Measurements from ENCODE around the gene TBCD. TPM values are rescaled to one million over a fixed set of nuclear protein-coding genes. Genes with fewer than 3 reads are reported as not detected.

TBCD gene
- total RNA-seq, 1 donor from 2014 or later = 156 TPM

- Histone ChIP-seq H3K4me1 (no peaks in the 10 kb centered on the region), H3K27me3 (no peaks in the 10 kb centered on the region), H3K4me3 (no peak overlapping the region), H3K36me3 (no peaks in the 10 kb centered on the region), H3K9me3 (no peaks in the 10 kb centered on the region), H3K27ac (no peak overlapping the region)
- TF ChIP-seq CTCF (IDR thresholded peaks at IDR 0.05) = no peak
- intact Hi-C loops (cut with DNase I) = no loop called here
- DNase-seq (ENCODE audit: low spot score in 2 of 2) = no peak
Observed at GRCh38 chr17:82862737-82863382, 111.0 kb downstream of the TBCD start.

GRCh38 chr17:82863383-82863940, 111.6 kb downstream of the TBCD start:
- Histone ChIP-seq H3K27me3 (no peaks in the 10 kb centered on the region), H3K36me3 (no peaks in the 10 kb centered on the region), H3K9me3 (no peaks in the 10 kb centered on the region), H3K4me1 (no peaks in the 10 kb centered on the region), H3K4me3 (no peak overlapping the region), H3K27ac (no peak overlapping the region)
- no peak for DNase-seq (ENCODE audit: low spot score in 2 of 2)
- TF ChIP-seq CTCF (IDR thresholded peaks at IDR 0.05) = no peak
- intact Hi-C loops (cut with DNase I) = no loop called here

- Histone ChIP-seq H3K4me1 (no peaks in the 10 kb centered on the region), H3K9me3 (no peaks in the 10 kb centered on the region), H3K36me3 (no peaks in the 10 kb centered on the region), H3K4me3 (no peak overlapping the region), H3K27me3 (no peaks in the 10 kb centered on the region), H3K27ac (no peak overlapping the region)
- intact Hi-C loops (cut with DNase I) = no loop called here
- DNase-seq (ENCODE audit: low spot score in 2 of 2) = no peak
- TF ChIP-seq CTCF (IDR thresholded peaks at IDR 0.05) = no peak
Observed at GRCh38 chr17:82863941-82864712, 112.3 kb downstream of the TBCD start.

GRCh38 chr17:82864713-82865248, 112.9 kb downstream of the TBCD start:
- Histone ChIP-seq H3K4me1 (no peaks in the 10 kb centered on the region), H3K9me3 (no peaks in the 10 kb centered on the region), H3K36me3 (no peaks in the 10 kb centered on the region), H3K27me3 (no peaks in the 10 kb centered on the region), H3K27ac (no peak overlapping the region), H3K4me3 (no peak overlapping the region)
- intact Hi-C loops (cut with DNase I) = no loop called here
- DNase-seq (ENCODE audit: low spot score in 2 of 2) = no peak
- TF ChIP-seq CTCF (IDR thresholded peaks at IDR 0.05) = no peak

GRCh38 chr17:82865274-82865673, 113.4 kb downstream of the TBCD start:
- H3K4me3 ChIP-seq = no peak overlapping the region
- H3K27me3 ChIP-seq = no peaks in the 10 kb centered on the region
- intact Hi-C loops (cut with DNase I) = no loop called here
- no peaks in the 10 kb centered on the region for H3K4me1 ChIP-seq
- no peaks in the 10 kb centered on the region for H3K9me3 ChIP-seq
- peaks cover 0 to 2% of the 10 kb centered on the region in 2 donors for H3K36me3 ChIP-seq
- no peak for TF ChIP-seq CTCF (IDR thresholded peaks at IDR 0.05)
- no peak for DNase-seq (ENCODE audit: low spot score in 2 of 2)
- no peak overlapping the region for H3K27ac ChIP-seq

Measured in ascending aorta (tissue), 2 donors.